HG03342 (cell line): Measurements from ENCODE around the gene GABRB2.

ENCODE experiments used
- ATAC-seq: cut with Tn5 transposase; IDR thresholded peaks from one replicate; pipeline ENCODE4 v1.9.1; 2021; ENCODE audit warnings: mild to moderate bottlenecking, moderate library complexity; ENCODE audit not compliant: unreplicated experiment

GABRB2 gene

GRCh38 chr5:161391724-161392123 lies 154.8 kb downstream of the GABRB2 start:
- ATAC-seq = no peak

- no peak for ATAC-seq
Observed at GRCh38 chr5:161391016-161391415, 155.5 kb downstream of the GABRB2 start.

GRCh38 chr5:161387121-161387520 lies 159.4 kb downstream of the GABRB2 start:
- no peak for ATAC-seq

GRCh38 chr5:161385027-161385426 lies 161.5 kb downstream of the GABRB2 start:
- no peak for ATAC-seq

- ATAC-seq = no peak
Observed at GRCh38 chr5:161382685-161383084, 163.8 kb downstream of the GABRB2 start.

- no peak for ATAC-seq
Observed at GRCh38 chr5:161380486-161380885, 166.0 kb downstream of the GABRB2 start.

- no peak for ATAC-seq
Observed at GRCh38 chr5:161378701-161379100, 167.8 kb downstream of the GABRB2 start.

GRCh38 chr5:161376034-161376433 lies 170.5 kb downstream of the GABRB2 start:
- no peak for ATAC-seq

- ATAC-seq = no peak
Observed at GRCh38 chr5:161373345-161373707, 173.2 kb downstream of the GABRB2 start.

GRCh38 chr5:161372682-161373344 lies 173.7 kb downstream of the GABRB2 start:
- no peak for ATAC-seq

GRCh38 chr5:161369022-161369421 lies 177.5 kb downstream of the GABRB2 start:
- ATAC-seq = no peak

- no peak for ATAC-seq
Observed at GRCh38 chr5:161358446-161358845, 188.1 kb downstream of the GABRB2 start.

- no peak for ATAC-seq
Observed at GRCh38 chr5:161344234-161344633, 202.3 kb downstream of the GABRB2 start.

- ATAC-seq = no peak
Observed at GRCh38 chr5:161342886-161343285, 203.6 kb downstream of the GABRB2 start.

- no peak for ATAC-seq
Observed at GRCh38 chr5:161340012-161340411, 206.5 kb downstream of the GABRB2 start.

- ATAC-seq = no peak
Observed at GRCh38 chr5:161333194-161333880, 213.2 kb downstream of the GABRB2 start.

- no peak for ATAC-seq
Observed at GRCh38 chr5:161332343-161332742, 214.2 kb downstream of the GABRB2 start.

- no peak for ATAC-seq
Observed at GRCh38 chr5:161314033-161314432, 232.5 kb downstream of the GABRB2 start.

- ATAC-seq = no peak
Observed at GRCh38 chr5:161312882-161313281, 233.6 kb downstream of the GABRB2 start.

GRCh38 chr5:161311965-161312364 lies 234.6 kb downstream of the GABRB2 start:
- ATAC-seq = peak; percentile 36

GRCh38 chr5:161311146-161311708 lies 235.3 kb downstream of the GABRB2 start:
- peak; percentile 79 for ATAC-seq

- ATAC-seq = no peak
Observed at GRCh38 chr5:161306351-161306995, 240.1 kb downstream of the GABRB2 start.
